Hematopoietic multipotent progenitor cell treated with erythropoietin and hydrocortisone succinate and interleukin-3 and kit ligand, for 17 days (in vitro differentiated cells): ENCODE data around the gene AFG3L2.
"Not testable (repeated sequence)": the region's sequence is repeated elsewhere in the genome, so short reads cannot be mapped to it uniquely, and the experiment has no call there.

Source experiments
- DNase-seq: peaks from one replicate; pipeline ENCODE4 v3.0.0-alpha.2; 2015; ENCODE audit warnings: low spot score

Gene AFG3L2

DNA sequence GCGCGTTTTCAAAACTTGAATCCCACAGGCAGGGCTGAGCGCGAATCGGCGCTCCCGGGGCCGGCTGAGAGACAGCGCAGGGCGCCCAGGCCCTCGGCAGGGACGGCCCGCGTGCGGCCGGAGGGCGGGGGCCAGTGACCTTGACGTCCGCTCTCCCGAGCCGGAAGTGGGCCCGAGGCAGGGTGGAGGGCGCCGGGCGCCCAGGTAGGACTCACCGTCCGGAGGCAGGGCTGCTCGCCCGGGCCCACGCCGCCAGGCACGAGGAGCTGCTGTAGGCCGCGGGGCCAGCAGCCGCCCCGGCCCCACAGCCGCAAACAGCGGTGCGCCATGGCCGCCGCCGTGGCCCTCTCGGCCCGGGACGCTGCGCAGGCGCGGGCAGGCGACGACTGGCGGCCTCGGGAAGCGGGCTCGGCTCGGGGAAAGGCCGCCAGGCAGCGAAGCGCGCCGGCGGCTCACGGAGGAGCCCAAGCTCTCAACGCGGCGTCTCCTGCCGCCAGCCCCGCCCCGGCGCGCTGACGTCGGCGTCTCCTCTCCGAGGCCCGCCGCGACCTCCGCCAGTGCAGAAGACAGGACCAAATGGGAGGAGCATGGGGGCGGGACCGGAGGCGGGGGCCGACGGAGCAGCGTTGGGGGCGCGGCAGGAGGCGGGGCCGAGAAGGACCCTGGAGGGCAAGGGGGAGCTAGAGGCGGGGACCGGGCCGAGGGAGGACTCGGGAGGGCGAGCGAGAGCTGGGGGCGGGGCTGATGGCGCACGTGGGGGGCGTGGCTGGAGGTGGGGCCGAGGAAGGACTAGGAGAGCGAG is at the start of gene AFG3L2:
Gene AFG3L2, minus strand, starts transcription at position 474 of the 802 bp plus-strand sequence. Its CDS starts 145 bp downstream, at position 329.
- peak; percentile 98 for DNase-seq

GRCh38 chr18:12424252-12424651 is 47.2 kb upstream of the AFG3L2 start:
- DNase-seq: no peak

- no peak for DNase-seq
Observed at GRCh38 chr18:12423820-12424219, 46.8 kb upstream of the AFG3L2 start.

- DNase-seq: no peak
Observed at GRCh38 chr18:12423393-12423792, 46.4 kb upstream of the AFG3L2 start.

DNA sequence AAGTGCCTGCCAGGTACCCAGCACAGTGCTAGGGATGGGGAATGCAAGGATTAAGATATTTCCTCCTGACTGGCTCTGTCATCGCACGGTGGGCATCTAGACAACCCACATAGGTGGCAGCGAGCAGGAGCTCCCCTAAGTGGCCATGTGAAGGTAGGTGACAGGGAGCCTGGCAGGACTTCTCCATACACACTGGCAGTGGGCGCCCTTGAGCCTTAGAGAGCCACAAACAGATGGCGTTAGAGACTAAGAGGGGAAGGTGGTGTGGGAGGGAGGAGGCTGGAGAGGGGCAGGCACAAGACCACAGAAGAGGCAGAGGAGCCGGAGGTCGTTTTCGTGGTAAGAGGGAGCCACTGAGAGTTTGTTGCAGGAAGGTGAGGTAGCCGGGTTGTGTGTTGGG is 45.9 kb upstream of the AFG3L2 start:
- DNase-seq: peak; percentile 44

DNA sequence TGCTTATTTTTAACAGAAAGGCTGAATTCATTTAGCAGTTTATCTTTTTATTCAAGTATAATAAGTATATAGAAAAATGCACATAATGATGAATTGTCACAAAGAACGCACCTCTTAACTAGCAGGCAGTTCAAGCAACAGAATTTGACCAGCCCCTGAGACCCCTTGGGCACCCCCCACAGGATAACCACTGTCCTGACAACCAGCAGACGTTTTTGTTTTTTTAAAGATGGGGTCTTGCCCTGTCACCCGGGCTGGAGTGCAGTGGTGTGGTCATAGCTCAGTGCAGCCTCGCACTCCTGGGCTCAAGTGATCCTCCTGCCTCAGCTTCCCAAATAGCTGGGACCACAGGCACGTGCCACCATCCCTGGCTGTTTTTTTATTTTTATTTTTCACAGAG is 44.7 kb upstream of the AFG3L2 start:
- no peak for DNase-seq

GRCh38 chr18:12420821-12421421 is 43.9 kb upstream of the AFG3L2 start:
- DNase-seq: no peak

- DNase-seq: no peak
Observed at GRCh38 chr18:12417687-12418086, 40.7 kb upstream of the AFG3L2 start.

GRCh38 chr18:12416098-12416729 is 39.2 kb upstream of the AFG3L2 start:
- DNase-seq: no peak

- no peak for DNase-seq
Observed at GRCh38 chr18:12411456-12411855, 34.4 kb upstream of the AFG3L2 start.

DNA sequence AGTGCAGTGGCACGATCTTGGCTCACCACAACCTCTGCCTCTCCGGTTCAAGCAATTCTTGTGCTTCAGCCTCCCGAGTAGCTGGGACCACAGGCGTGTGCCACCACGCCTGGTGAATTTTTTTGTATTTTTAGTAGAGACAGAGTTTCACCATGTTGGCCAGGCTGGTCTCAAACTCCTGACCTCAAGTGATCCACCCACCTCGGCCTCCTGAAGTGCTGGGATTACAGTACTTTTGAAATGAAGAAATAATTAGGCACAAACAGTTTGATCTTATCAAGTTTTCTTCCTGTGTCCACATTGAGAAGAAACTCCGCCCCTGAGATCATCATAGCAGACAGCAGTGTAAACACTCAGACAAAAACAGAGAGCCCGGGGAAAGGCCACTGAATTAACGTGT is 33.7 kb upstream of the AFG3L2 start:
- DNase-seq: not testable (repeated sequence)

DNA sequence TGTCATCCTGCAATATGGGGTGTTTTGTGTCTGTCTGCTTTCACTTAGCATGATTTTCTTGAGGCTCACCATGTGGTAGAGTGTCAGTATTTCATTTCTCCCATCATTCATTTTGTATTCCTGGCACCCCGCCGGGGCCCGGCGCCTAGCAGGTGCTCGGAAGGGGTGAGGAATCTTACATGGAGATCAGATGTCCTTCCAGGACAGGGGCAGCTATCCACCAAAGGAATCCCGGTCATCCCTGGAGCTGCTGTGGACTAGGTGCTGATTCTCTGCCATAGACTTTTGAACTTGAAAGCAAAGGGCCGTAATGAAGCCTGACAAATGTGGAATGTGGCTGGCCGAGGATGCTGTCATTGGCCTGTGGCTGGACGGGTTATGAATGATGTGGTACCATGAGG is 33.1 kb upstream of the AFG3L2 start:
- no peak for DNase-seq

GRCh38 chr18:12409469-12409868 is 32.4 kb upstream of the AFG3L2 start:
- no peak for DNase-seq

DNA sequence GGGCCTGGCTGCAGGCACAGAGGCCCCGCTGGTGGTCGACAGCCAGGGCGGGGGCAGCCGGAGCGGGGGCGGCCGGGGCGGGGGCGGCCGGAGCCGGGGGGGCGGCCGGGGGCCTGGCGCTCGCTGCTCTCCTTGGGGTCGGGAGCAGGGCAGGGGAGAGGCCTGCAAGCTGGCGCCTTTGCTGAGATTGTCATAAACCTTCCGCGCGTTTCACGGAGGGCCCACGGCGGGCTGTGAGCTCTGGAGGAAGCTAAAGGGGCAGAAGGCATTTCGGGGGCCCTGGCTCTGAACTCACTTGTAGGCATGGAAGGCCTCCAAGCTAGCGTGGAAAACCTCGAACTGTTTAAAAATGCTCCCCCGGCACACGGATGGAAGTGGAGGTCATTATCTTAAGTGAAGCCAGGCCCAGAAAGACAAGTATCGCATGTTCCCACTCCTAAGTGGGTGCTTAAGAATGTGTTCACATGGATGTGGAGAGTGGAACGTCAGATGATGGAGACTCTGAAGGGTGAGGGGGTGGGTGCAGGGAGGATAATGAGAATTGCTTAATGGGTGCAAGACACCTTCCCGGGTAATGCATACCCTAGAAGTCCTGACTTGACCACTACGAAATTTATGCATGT is 31.3 kb upstream of the AFG3L2 start:
- DNase-seq: no peak

GRCh38 chr18:12406371-12407111 is 29.5 kb upstream of the AFG3L2 start:
- DNase-seq: no peak

GRCh38 chr18:12405066-12405465 is 28.0 kb upstream of the AFG3L2 start:
- DNase-seq: no peak

- DNase-seq: peak; percentile 66
Observed at GRCh38 chr18:12403601-12404506, 26.8 kb upstream of the AFG3L2 start.

GRCh38 chr18:12401881-12402280 is 24.9 kb upstream of the AFG3L2 start:
- no peak for DNase-seq

DNA sequence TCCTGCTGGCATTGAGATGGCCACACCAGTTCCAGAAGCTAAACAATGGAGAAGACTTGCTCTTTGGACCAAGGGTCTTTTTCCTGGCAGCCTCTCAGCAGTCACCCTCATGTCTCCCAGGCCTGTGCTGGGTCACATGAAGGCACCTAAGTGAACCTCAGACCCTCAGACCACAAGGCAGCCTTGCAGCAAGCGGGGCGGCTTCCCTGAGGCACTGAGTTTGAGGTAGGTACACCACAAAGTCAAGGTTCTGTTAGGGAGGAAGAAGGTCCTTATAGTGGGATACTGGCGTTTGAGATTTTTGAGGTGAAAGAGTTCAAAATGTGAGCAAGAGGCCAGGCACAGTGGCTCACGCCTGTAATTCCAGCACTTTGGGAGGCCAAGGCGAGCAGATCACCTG is 22.2 kb upstream of the AFG3L2 start:
- no peak for DNase-seq

DNA sequence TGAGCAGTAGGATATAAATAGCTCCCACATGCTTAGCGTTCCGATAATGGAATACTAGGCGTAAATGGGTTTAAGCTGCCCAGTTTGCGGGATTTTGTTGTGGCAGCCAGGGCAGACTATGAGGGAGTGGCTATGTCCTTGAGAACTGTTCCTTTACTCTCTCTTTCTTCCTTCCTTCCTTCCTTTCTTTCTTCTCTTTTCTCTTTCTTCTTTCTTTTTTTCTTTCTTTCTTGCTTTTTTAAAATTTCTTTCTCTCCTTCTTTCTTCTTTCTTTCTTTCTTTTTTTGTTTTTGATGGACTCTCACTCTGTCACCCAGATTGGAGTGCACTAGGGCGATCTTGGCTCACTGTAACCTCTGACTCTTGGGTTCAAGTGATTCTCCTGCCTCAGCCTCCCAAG is 21.6 kb upstream of the AFG3L2 start:
- no peak for DNase-seq

GRCh38 chr18:12397793-12398192 is 20.8 kb upstream of the AFG3L2 start:
- DNase-seq: no peak
